OCI-LY1 (cell line): Measurements from ENCODE around the gene PROK2.

Source experiments
- EZH2 ChIP-seq: fragments of 200-600 bp; sonication (generic), shearing (Covaris generic); IDR thresholded peaks from 2 replicates; pipeline ENCODE4 v1.8.0; 2017; ENCODE audit warnings: borderline replicate concordance, mixed run types, mild to moderate bottlenecking, antibody characterized with exemption, low read length, moderate library complexity, mixed read lengths
- TF ChIP-seq, protein P1 (sequence below): fragments of 200-600 bp; sonication (generic), shearing (Covaris generic); IDR thresholded peaks from 2 replicates; pipeline ENCODE4 v1.5.1; 2017; ENCODE audit warnings: mild to moderate bottlenecking, antibody characterized with exemption, low read length, moderate library complexity, mixed read lengths

DNA sequence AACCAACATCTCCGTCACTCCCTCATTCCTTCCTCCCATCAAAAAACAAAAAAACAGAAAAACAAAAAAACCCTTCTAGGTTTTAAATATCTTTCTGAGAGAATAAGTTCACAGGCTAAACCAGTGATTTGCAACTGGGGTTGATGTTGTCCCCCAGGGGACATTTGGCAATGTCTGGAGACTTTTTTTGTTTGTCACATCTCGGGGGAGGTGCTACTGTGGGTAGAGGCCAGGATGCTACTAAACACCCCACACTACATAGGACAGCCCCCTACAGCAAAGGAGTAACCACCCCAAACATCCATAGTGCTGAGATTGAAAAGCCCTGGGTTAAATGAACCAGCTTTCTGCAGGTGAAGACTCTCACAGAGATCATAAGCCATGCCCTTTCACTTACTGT lies 17.0 kb upstream of the PROK2 start:
- TF ChIP-seq, protein P1, sequence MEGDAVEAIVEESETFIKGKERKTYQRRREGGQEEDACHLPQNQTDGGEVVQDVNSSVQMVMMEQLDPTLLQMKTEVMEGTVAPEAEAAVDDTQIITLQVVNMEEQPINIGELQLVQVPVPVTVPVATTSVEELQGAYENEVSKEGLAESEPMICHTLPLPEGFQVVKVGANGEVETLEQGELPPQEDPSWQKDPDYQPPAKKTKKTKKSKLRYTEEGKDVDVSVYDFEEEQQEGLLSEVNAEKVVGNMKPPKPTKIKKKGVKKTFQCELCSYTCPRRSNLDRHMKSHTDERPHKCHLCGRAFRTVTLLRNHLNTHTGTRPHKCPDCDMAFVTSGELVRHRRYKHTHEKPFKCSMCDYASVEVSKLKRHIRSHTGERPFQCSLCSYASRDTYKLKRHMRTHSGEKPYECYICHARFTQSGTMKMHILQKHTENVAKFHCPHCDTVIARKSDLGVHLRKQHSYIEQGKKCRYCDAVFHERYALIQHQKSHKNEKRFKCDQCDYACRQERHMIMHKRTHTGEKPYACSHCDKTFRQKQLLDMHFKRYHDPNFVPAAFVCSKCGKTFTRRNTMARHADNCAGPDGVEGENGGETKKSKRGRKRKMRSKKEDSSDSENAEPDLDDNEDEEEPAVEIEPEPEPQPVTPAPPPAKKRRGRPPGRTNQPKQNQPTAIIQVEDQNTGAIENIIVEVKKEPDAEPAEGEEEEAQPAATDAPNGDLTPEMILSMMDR, result no peak
- no peak for TF ChIP-seq EZH2
